ENCODE measurements around the gene ITPR2. TPM values are rescaled to one million over a fixed set of nuclear protein-coding genes. Genes with fewer than 3 reads are reported as not detected.

Gene ITPR2
- total RNA-seq, 1 experiment from 2014 or later: 4.0 TPM

GRCh38 chr12:26744697-26745440 lies 88.1 kb downstream of the ITPR2 start:
- Histone ChIP-seq H3K36me3 (ENCODE audit: low read depth, low read length) (no peaks in the 10 kb centered on the region), H3K9me3 (ENCODE audit: low read length) (no peaks in the 10 kb centered on the region), H3K4me2 (ENCODE audit: low read length) (no peak overlapping the region), H3K9ac (ENCODE audit: low read length) (no peak overlapping the region), H2AFZ (ENCODE audit: low read length) (no peak overlapping the region), H3K4me3 (ENCODE audit: low read length) (no peak overlapping the region), H3F3A (ENCODE audit: low read length, unreplicated experiment) (no peaks in the 10 kb centered on the region), H4K20me1 (ENCODE audit: low read length) (no peaks in the 10 kb centered on the region), H3K27ac (ENCODE audit: low read length) (no peak overlapping the region), H3K9me2 (replicated peaks; ENCODE audit: low read length) (no peaks in the 10 kb centered on the region), H3K4me1 (ENCODE audit: insufficient read depth, low read length) (peaks cover 22% of the 10 kb centered on the region), H3K79me2 (ENCODE audit: low read length) (no peaks in the 10 kb centered on the region), H3K27me3 (ENCODE audit: low read length) (no peaks in the 10 kb centered on the region)
- ChIA-PET POLR2A (ENCODE audit: unreplicated experiment) (no interaction called here), CTCF (no interaction called here)
- DNase-seq (no peak), ATAC-seq (no peak)
- no peak for TF ChIP-seq EZH2 (IDR thresholded peaks at IDR 0.05; ENCODE audit: low read length, unreplicated experiment)
- TF ChIP-seq EZH2phosphoT487 (IDR thresholded peaks at IDR 0.05; ENCODE audit: borderline replicate concordance, low read length): no peak
- TF ChIP-seq, protein P1, sequence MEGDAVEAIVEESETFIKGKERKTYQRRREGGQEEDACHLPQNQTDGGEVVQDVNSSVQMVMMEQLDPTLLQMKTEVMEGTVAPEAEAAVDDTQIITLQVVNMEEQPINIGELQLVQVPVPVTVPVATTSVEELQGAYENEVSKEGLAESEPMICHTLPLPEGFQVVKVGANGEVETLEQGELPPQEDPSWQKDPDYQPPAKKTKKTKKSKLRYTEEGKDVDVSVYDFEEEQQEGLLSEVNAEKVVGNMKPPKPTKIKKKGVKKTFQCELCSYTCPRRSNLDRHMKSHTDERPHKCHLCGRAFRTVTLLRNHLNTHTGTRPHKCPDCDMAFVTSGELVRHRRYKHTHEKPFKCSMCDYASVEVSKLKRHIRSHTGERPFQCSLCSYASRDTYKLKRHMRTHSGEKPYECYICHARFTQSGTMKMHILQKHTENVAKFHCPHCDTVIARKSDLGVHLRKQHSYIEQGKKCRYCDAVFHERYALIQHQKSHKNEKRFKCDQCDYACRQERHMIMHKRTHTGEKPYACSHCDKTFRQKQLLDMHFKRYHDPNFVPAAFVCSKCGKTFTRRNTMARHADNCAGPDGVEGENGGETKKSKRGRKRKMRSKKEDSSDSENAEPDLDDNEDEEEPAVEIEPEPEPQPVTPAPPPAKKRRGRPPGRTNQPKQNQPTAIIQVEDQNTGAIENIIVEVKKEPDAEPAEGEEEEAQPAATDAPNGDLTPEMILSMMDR (conservative IDR thresholded peaks at IDR 0.05; ENCODE audit: low read depth, low read length): no peak
- BruUV-seq (replicated peaks): no TSS peak
- intact Hi-C loops (cut with micrococcal nuclease): loop anchor here (5.0 kb wide), 1 partner anchor 77 kb away; no protein-coding TSS in a partner anchor

GRCh38 chr12:26744042-26744626 lies 88.9 kb downstream of the ITPR2 start:
- no peak overlapping the region for H3K27ac ChIP-seq (ENCODE audit: low read length)
- H3K9me3 ChIP-seq (ENCODE audit: low read length): no peaks in the 10 kb centered on the region
- intact Hi-C loops (cut with micrococcal nuclease): no loop called here
- ATAC-seq (no peak), DNase-seq (no peak)
- H3K27me3 ChIP-seq (ENCODE audit: low read length): no peaks in the 10 kb centered on the region
- no peaks in the 10 kb centered on the region for H3K9me2 ChIP-seq (replicated peaks; ENCODE audit: low read length)
- no peak overlapping the region for H3K4me2 ChIP-seq (ENCODE audit: low read length)
- BruUV-seq (replicated peaks): no TSS peak
- no peak overlapping the region for H2AFZ ChIP-seq (ENCODE audit: low read length)
- H3K79me2 ChIP-seq (ENCODE audit: low read length): no peaks in the 10 kb centered on the region
- no peaks in the 10 kb centered on the region for H3K36me3 ChIP-seq (ENCODE audit: low read depth, low read length)
- H3K4me3 ChIP-seq (ENCODE audit: low read length): no peak overlapping the region
- peaks cover 15% of the 10 kb centered on the region for H3K4me1 ChIP-seq (ENCODE audit: insufficient read depth, low read length)
- H3K9ac ChIP-seq (ENCODE audit: low read length): no peak overlapping the region
- H4K20me1 ChIP-seq (ENCODE audit: low read length): no peaks in the 10 kb centered on the region
- ChIA-PET POLR2A (ENCODE audit: unreplicated experiment) (no interaction called here), CTCF (no interaction called here)
- no peaks in the 10 kb centered on the region for H3F3A ChIP-seq (ENCODE audit: low read length, unreplicated experiment)
- TF ChIP-seq EZH2 (IDR thresholded peaks at IDR 0.05; ENCODE audit: low read length, unreplicated experiment): no peak
- TF ChIP-seq, protein P1 (conservative IDR thresholded peaks at IDR 0.05; ENCODE audit: low read depth, low read length): no peak
- TF ChIP-seq EZH2phosphoT487 (IDR thresholded peaks at IDR 0.05; ENCODE audit: borderline replicate concordance, low read length): no peak

Measured in PC-3 (cell line).